HCT116 (cell line): Measurements from ENCODE around the gene TMEM223. TPM values are rescaled to one million over a fixed set of nuclear protein-coding genes. Genes with fewer than 3 reads are reported as not detected.

Experiments used
- ATAC-seq: fragments of 200-7000 bp; cut with Tn5 transposase; 2 replicates; pipeline ENCODE4 v1.9.1; 2020; ENCODE audit warnings: mild to moderate bottlenecking, moderate library complexity
- BruUV-seq: library from RNA; stranded (reverse); fragments of 400-500 nt; replicated peaks from 2 replicates; lab custom pipeline; 2021; lab: Mats Ljungman, UMichigan
- CTCF ChIA-PET: fragments of 300-600 bp; sonication (Branson Sonifier 250); formaldehyde crosslinking; loops from one replicate; lab custom pipeline; 2021; ENCODE audit warnings: antibody characterized with exemption; lab: Charles Lee
- POLR2A ChIA-PET: fragments of 300-600, 350-600 bp; sonication (Branson Sonifier 250); formaldehyde crosslinking; loops from one replicate; lab custom pipeline; 2021; ENCODE audit warnings: antibody characterized with exemption; lab: Charles Lee
- RAD21 ChIA-PET, 2 experiments: fragments of 300-600 bp; sonication (Branson Sonifier 250); formaldehyde crosslinking; loops; one replicate each; lab custom pipeline; 2023; ENCODE audit warnings: low total read pairs in 2 of 2; ENCODE audit not compliant: uncharacterized antibody in 2 of 2, unreplicated experiment in 2 of 2, low non-redundant PET in 1 of 2; lab: Charles Lee
- DNase-seq: peaks from one replicate; pipeline ENCODE4 v3.0.0-alpha.2; 2010; ENCODE audit warnings: low read depth, low spot score
- H2AFZ ChIP-seq: fragments of 200-600 bp; shearing (Covaris generic), sonication (generic); 2 replicates; pipeline ENCODE4 v1.6.1; 2017; ENCODE audit warnings: low read depth, mixed run types, mixed read lengths, antibody characterized with exemption, low read length; ENCODE audit not compliant: poor library complexity, severe bottlenecking
- H3K27ac ChIP-seq: 2 replicates; pipeline ENCODE4 v1.5.1; 2012; ENCODE audit warnings: low read depth, low read length
- H3K27me3 ChIP-seq: fragments of 200-600 bp; sonication (generic); 2 replicates; pipeline ENCODE4 v1.6.1; 2016; ENCODE audit warnings: mixed run types, low read length, mixed read lengths; ENCODE audit not compliant: insufficient read depth
- H3K36me3 ChIP-seq, 2 experiments: fragments of 200-500 bp in 1 of 2; fragments of 200-600 bp in 1 of 2; sonication (Bioruptor generic) in 1 of 2; sonication (generic) in 1 of 2; 2 replicates each; pipeline versions ENCODE4 v1.5.1 to v1.6.1; 2014 to 2016; ENCODE audit warnings: low read length in 2 of 2, inconsistent platforms in 1 of 2, mixed read lengths in 1 of 2, mixed run types in 1 of 2; ENCODE audit not compliant: insufficient read depth in 2 of 2, control insufficient read depth in 1 of 2
- H3K4me1 ChIP-seq, 2 experiments: fragments of 200-600 bp in 1 of 2; sonication (generic) in 1 of 2; 2 replicates each; pipeline versions ENCODE4 v1.5.1 to v1.6.1; 2012 to 2017; ENCODE audit warnings: low read length in 2 of 2, inconsistent platforms in 1 of 2, mild to moderate bottlenecking in 1 of 2, mixed read lengths in 1 of 2, mixed run types in 1 of 2, moderate library complexity in 1 of 2; ENCODE audit not compliant: insufficient read depth in 2 of 2, control insufficient read depth in 1 of 2
- H3K4me2 ChIP-seq: fragments of 200-600 bp; sonication (generic); 2 replicates; pipeline ENCODE4 v1.6.1; 2017; ENCODE audit warnings: mixed run types, low read length, mixed read lengths
- H3K4me3 ChIP-seq, 2 experiments: fragments of 200-600 bp in 1 of 2; sonication (generic) in 1 of 2; replicated peaks in 1 of 2; 2 replicates each; pipeline ENCODE4 v1.5.1; 2011 to 2016; ENCODE audit warnings: low read length in 2 of 2, control low read depth in 1 of 2, low read depth in 1 of 2, mild to moderate bottlenecking in 1 of 2, mixed read lengths in 1 of 2, mixed run types in 1 of 2
- H3K79me2 ChIP-seq: fragments of 200-600 bp; sonication (generic); 2 replicates; pipeline ENCODE4 v1.6.1; 2017; ENCODE audit warnings: mild to moderate bottlenecking, mixed run types, low read length, moderate library complexity, mixed read lengths; ENCODE audit not compliant: insufficient read depth
- H3K9ac ChIP-seq: fragments of 200-600 bp; sonication (generic); 2 replicates; pipeline ENCODE4 v1.6.1; 2016; ENCODE audit warnings: low read length, mixed read lengths
- H3K9me2 ChIP-seq: fragments of 200-600 bp; sonication (generic), shearing (Covaris generic); 2 replicates; pipeline ENCODE4 v1.6.1; 2017; ENCODE audit warnings: mixed run types, mild to moderate bottlenecking, moderate library complexity; ENCODE audit not compliant: insufficient read depth
- H3K9me3 ChIP-seq, 2 experiments: fragments of 200-500 bp in 1 of 2; fragments of 200-600 bp in 1 of 2; sonication (Bioruptor generic) in 1 of 2; sonication (generic) in 1 of 2; 2 replicates each; pipeline ENCODE4 v1.6.1; 2014 to 2017; ENCODE audit warnings: low read length in 2 of 2, mixed read lengths in 2 of 2, inconsistent platforms in 1 of 2, low read depth in 1 of 2, mild to moderate bottlenecking in 1 of 2, mixed run types in 1 of 2, moderate library complexity in 1 of 2; ENCODE audit not compliant: control insufficient read depth in 1 of 2, insufficient read depth in 1 of 2
- H4K20me1 ChIP-seq: fragments of 200-600 bp; sonication (generic), shearing (Covaris generic); 2 replicates; pipeline ENCODE4 v1.6.1; 2017; ENCODE audit warnings: mixed run types, mild to moderate bottlenecking, moderate library complexity; ENCODE audit not compliant: insufficient read depth
- CBX3 ChIP-seq: IDR thresholded peaks from 2 replicates; pipeline ENCODE4 v1.6.1; 2012; ENCODE audit warnings: low read depth
- CEBPB ChIP-seq: IDR thresholded peaks from 2 replicates; pipeline ENCODE4 v1.6.1; 2012; ENCODE audit warnings: low read depth
- EGR1 ChIP-seq: IDR thresholded peaks from 2 replicates; pipeline ENCODE4 v1.6.1; 2012; ENCODE audit warnings: low read depth
- ELF1 ChIP-seq: IDR thresholded peaks from 2 replicates; pipeline ENCODE4 v1.6.1; 2012; ENCODE audit warnings: low read depth, borderline replicate concordance
- FOSL1 ChIP-seq: IDR thresholded peaks from 2 replicates; pipeline ENCODE4 v1.6.1; 2012; ENCODE audit warnings: low read depth
- POLR2A ChIP-seq: IDR thresholded peaks from 2 replicates; pipeline ENCODE4 v1.7.0; 2011; ENCODE audit warnings: borderline replicate concordance; ENCODE audit not compliant: insufficient read depth, insufficient read length; ENCODE audit errors: extremely low read depth
- POLR2AphosphoS5 ChIP-seq: IDR thresholded peaks from 2 replicates; pipeline ENCODE4 v1.6.1; 2011; ENCODE audit warnings: mild to moderate bottlenecking, low read depth, low read length, moderate library complexity
- RAD21 ChIP-seq: IDR thresholded peaks from 2 replicates; pipeline ENCODE4 v1.6.1; 2012; ENCODE audit warnings: low read depth, mild to moderate bottlenecking
- SP1 ChIP-seq: IDR thresholded peaks from 2 replicates; pipeline ENCODE4 v1.6.1; 2012; ENCODE audit warnings: low read depth
- SRF ChIP-seq: IDR thresholded peaks from 2 replicates; pipeline ENCODE4 v1.6.1; 2012; ENCODE audit warnings: low read depth
- YY1 ChIP-seq: IDR thresholded peaks from 2 replicates; pipeline ENCODE4 v1.6.1; 2011; ENCODE audit warnings: low read length, low read depth, moderate library complexity, mild to moderate bottlenecking; ENCODE audit not compliant: insufficient replicate concordance; ENCODE audit errors: extremely low read depth
- ZNF274 ChIP-seq: fragments of 200-500 bp; sonication (Bioruptor generic); IDR thresholded peaks from 2 replicates; pipeline ENCODE4 v1.6.1; 2014; ENCODE audit warnings: mild to moderate bottlenecking, low read depth, low read length, inconsistent platforms
- intact Hi-C: fragments of 100-400 bp; cut with micrococcal nuclease; formaldehyde crosslinking; loops from 2 replicates; pipeline ENCODE4 v1.10.0; 2022
- total RNA-seq: library from RNA; stranded (reverse); gene quantifications from one replicate; pipeline ENCODE4 v1.2.1, GENCODE V29; 2021; ENCODE audit not compliant: unreplicated experiment
- TF ChIP-seq, protein P1 (sequence below): IDR thresholded peaks from 2 replicates; pipeline ENCODE4 v1.6.1; 2011; ENCODE audit warnings: mild to moderate bottlenecking, low read length, moderate library complexity; ENCODE audit not compliant: insufficient replicate concordance; ENCODE audit errors: extremely low read depth
- TF ChIP-seq, protein P2 (sequence below): IDR thresholded peaks from 2 replicates; pipeline ENCODE4 v1.6.1; 2012
- TF ChIP-seq, protein P3 (sequence below): IDR thresholded peaks from 2 replicates; pipeline ENCODE4 v1.6.1; 2012; ENCODE audit warnings: low read depth
- TF ChIP-seq, protein P4 (sequence below), 3 experiments: fragments of 200-600 bp in 1 of 3; sonication (generic) in 1 of 3; IDR thresholded peaks in 2 of 3; conservative IDR thresholded peaks in 1 of 3; 2 replicates each; pipeline ENCODE4 v1.5.1; 2012 to 2017; ENCODE audit warnings: low read depth in 2 of 3, low read length in 2 of 3, antibody characterized with exemption in 1 of 3, borderline replicate concordance in 1 of 3, control low read depth in 1 of 3, mild to moderate bottlenecking in 1 of 3, mixed read lengths in 1 of 3, mixed run types in 1 of 3, moderate library complexity in 1 of 3; ENCODE audit not compliant: insufficient read depth in 1 of 3

The TMEM223 gene
- total RNA-seq, 1 experiment from 2014 or later = 18.4 TPM

DNA sequence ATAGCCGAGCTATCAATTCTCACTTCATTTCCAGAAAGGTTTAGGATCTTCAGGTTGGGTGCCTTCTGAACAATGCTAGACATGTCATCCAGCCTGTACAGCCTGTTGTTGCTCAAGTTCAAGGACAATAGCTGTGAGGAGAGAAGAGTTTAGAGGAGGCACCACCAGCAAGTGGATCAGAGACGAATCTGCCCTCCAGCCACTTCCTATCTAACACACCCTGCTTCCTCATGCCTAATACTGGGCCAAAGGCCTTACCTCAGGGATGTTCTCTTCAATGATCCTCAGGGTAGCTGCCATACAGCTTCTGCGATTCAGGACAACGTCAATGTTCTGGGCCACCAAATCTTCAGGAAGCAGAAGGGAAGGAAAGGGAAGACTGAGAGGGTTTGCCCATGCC, 9.3 kb upstream of the TMEM223 start (continued):
- TF ChIP-seq, protein P1, sequence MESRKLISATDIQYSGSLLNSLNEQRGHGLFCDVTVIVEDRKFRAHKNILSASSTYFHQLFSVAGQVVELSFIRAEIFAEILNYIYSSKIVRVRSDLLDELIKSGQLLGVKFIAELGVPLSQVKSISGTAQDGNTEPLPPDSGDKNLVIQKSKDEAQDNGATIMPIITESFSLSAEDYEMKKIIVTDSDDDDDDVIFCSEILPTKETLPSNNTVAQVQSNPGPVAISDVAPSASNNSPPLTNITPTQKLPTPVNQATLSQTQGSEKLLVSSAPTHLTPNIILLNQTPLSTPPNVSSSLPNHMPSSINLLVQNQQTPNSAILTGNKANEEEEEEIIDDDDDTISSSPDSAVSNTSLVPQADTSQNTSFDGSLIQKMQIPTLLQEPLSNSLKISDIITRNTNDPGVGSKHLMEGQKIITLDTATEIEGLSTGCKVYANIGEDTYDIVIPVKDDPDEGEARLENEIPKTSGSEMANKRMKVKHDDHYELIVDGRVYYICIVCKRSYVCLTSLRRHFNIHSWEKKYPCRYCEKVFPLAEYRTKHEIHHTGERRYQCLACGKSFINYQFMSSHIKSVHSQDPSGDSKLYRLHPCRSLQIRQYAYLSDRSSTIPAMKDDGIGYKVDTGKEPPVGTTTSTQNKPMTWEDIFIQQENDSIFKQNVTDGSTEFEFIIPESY = no peak
- TF ChIP-seq EGR1 (no peak), FOSL1 (no peak)
- TF ChIP-seq, protein P2, sequence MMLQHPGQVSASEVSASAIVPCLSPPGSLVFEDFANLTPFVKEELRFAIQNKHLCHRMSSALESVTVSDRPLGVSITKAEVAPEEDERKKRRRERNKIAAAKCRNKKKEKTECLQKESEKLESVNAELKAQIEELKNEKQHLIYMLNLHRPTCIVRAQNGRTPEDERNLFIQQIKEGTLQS = no peak

DNA sequence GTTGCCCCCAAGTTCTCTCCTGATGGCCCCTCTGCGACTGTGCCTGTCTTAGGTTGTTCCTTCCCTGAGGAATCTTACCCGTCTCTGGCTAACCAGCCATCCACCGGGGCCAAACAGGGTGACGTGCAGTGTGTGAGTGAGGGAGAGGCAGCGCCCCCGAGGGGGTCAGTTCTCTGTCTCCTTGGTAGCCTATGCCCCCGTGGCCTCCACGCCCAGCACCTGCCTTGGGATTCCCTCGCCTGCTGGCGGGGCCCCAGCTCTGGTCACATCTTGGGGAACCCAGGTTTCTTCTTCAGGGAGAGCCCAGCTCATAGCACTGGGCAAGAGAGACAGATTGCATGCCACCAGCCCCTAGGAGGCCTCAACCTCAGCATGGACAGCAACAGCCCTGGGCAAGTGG, 7.7 kb upstream of the TMEM223 start:
- no peaks in the 10 kb centered on the region for H3K9me3 ChIP-seq
- H3K4me3 ChIP-seq = no peak overlapping the region
- intact Hi-C loops = no loop called here
- no peak overlapping the region for H3K27ac ChIP-seq
- ChIA-PET POLR2A (interaction anchor here (2.6 kb wide), 1 partner anchor 42 kb away, joined by 5 read pairs; no protein-coding TSS in a partner anchor), RAD21 (no interaction called here), CTCF (no interaction called here)
- no peaks in the 10 kb centered on the region for H3K27me3 ChIP-seq
- no peaks in the 10 kb centered on the region for H4K20me1 ChIP-seq
- H3K79me2 ChIP-seq = peaks cover 31% of the 10 kb centered on the region
- H3K36me3 ChIP-seq = peaks cover 59 to 70% of the 10 kb centered on the region in 2 experiments
- H3K9me2 ChIP-seq = no peaks in the 10 kb centered on the region
- DNase-seq = no peak
- H2AFZ ChIP-seq = no peak overlapping the region
- no peak for ATAC-seq
- TF ChIP-seq ZNF274 = no peak
- no peak for TF ChIP-seq CEBPB
- TF ChIP-seq RAD21 = no peak
- no peak for TF ChIP-seq POLR2AphosphoS5
- no peak for TF ChIP-seq CBX3
- no peak for TF ChIP-seq SP1
- TF ChIP-seq FOSL1 = no peak
- TF ChIP-seq, protein P3, sequence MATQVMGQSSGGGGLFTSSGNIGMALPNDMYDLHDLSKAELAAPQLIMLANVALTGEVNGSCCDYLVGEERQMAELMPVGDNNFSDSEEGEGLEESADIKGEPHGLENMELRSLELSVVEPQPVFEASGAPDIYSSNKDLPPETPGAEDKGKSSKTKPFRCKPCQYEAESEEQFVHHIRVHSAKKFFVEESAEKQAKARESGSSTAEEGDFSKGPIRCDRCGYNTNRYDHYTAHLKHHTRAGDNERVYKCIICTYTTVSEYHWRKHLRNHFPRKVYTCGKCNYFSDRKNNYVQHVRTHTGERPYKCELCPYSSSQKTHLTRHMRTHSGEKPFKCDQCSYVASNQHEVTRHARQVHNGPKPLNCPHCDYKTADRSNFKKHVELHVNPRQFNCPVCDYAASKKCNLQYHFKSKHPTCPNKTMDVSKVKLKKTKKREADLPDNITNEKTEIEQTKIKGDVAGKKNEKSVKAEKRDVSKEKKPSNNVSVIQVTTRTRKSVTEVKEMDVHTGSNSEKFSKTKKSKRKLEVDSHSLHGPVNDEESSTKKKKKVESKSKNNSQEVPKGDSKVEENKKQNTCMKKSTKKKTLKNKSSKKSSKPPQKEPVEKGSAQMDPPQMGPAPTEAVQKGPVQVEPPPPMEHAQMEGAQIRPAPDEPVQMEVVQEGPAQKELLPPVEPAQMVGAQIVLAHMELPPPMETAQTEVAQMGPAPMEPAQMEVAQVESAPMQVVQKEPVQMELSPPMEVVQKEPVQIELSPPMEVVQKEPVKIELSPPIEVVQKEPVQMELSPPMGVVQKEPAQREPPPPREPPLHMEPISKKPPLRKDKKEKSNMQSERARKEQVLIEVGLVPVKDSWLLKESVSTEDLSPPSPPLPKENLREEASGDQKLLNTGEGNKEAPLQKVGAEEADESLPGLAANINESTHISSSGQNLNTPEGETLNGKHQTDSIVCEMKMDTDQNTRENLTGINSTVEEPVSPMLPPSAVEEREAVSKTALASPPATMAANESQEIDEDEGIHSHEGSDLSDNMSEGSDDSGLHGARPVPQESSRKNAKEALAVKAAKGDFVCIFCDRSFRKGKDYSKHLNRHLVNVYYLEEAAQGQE = no peak
- TF ChIP-seq, protein P2 = no peak
- TF ChIP-seq EGR1 = no peak
- TF ChIP-seq YY1 = no peak
- no peak for TF ChIP-seq ELF1
- no peak for TF ChIP-seq POLR2A
- TF ChIP-seq, protein P4, sequence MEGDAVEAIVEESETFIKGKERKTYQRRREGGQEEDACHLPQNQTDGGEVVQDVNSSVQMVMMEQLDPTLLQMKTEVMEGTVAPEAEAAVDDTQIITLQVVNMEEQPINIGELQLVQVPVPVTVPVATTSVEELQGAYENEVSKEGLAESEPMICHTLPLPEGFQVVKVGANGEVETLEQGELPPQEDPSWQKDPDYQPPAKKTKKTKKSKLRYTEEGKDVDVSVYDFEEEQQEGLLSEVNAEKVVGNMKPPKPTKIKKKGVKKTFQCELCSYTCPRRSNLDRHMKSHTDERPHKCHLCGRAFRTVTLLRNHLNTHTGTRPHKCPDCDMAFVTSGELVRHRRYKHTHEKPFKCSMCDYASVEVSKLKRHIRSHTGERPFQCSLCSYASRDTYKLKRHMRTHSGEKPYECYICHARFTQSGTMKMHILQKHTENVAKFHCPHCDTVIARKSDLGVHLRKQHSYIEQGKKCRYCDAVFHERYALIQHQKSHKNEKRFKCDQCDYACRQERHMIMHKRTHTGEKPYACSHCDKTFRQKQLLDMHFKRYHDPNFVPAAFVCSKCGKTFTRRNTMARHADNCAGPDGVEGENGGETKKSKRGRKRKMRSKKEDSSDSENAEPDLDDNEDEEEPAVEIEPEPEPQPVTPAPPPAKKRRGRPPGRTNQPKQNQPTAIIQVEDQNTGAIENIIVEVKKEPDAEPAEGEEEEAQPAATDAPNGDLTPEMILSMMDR (IDR thresholded peaks at IDR 0.05 in 2 of 3, conservative IDR thresholded peaks at IDR 0.05 in 1 of 3; ENCODE audit: borderline replicate concordance in 1 of 3, insufficient read depth in 1 of 3, low read depth in 2 of 3, low read length in 2 of 3) = no peak
- TF ChIP-seq SRF = no peak
- H3K4me1 ChIP-seq = peaks cover 0 to 8% of the 10 kb centered on the region in 2 experiments; a peak in 2 of 4 replicates
- BruUV-seq = no TSS peak
- no peak overlapping the region for H3K4me2 ChIP-seq
- H3K9ac ChIP-seq = no peak overlapping the region
